Activated CD8-positive, alpha-beta memory T cell treated with anti-CD3 and anti-CD28 coated beads for 48 hours (primary cell): Measurements from ENCODE around the gene STX5.
"Not testable (repeated sequence)": the region's sequence is repeated elsewhere in the genome, so short reads cannot be mapped to it uniquely, and the experiment has no call there.

Source experiments
- DNase-seq, 3 experiments: peaks; one replicate each; pipeline ENCODE4 v3.0.0-alpha.2; 2020; ENCODE audit warnings: low read depth in 2 of 3, low spot score in 2 of 3

STX5 gene

DNA sequence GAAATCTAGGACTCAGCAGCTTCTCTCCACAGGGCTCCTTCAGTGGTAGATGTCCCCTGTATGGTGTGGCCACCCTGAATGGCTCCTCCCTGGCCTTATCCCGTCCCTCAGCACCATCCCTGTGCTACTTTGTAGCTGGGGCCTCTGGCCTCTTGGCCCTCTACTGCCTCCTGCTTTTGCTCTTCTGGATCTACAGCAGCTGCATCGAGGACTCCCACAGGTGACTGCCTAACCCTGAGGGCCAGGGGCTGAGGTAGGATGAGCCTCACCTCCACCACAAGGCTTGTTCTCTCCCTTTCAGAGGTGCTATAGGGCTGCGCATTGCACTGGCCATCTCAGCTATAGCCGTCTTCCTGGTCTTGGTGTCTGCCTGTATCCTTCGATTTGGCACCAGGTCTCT, 42.9 kb downstream of the STX5 start:
- DNase-seq: no peak

DNA sequence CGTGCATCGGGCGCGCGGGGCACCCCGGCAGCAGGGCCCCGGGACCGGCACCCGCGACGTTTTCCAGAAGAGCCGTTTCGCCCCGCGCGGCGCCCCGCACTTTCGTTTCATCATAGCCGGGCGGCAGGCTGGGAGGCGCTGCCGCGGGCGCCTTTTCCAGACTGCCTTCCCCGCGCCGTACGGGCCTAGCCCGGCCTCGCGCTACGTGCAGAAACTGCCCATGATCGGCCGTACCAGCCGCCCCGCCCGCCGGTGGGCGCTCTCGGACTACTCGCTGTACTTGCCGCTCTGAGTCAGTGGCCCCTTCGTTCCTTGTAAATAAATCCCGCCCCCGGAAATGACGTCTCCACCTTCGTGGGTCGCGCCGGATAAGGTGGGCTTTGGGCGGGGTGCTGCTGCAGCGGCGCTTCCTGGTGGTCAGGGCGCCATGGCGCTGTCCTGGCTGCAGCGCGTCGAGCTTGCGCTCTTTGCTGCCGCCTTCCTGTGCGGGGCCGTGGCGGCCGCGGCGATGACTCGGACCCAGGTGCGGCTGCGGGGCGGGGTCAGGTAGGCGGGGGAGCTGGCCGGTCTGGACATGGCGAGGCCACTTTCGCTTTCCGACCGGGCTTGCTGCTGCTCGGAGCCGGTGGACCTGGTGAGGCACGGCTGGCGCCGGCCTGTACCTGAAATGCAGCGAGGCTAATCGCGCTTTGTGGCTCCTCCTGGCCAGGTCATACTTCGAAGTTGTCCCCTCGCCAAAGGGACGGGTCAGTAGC, 44.7 kb downstream of the STX5 start, which contains the start of gene TMEM179B:
TSS of gene TMEM179B (plus strand) at position 398 of the 755 bp plus-strand sequence. CDS start at position 428, 30 bp downstream.
- DNase-seq: peak; percentile 93 to 99 (median 98)

DNA sequence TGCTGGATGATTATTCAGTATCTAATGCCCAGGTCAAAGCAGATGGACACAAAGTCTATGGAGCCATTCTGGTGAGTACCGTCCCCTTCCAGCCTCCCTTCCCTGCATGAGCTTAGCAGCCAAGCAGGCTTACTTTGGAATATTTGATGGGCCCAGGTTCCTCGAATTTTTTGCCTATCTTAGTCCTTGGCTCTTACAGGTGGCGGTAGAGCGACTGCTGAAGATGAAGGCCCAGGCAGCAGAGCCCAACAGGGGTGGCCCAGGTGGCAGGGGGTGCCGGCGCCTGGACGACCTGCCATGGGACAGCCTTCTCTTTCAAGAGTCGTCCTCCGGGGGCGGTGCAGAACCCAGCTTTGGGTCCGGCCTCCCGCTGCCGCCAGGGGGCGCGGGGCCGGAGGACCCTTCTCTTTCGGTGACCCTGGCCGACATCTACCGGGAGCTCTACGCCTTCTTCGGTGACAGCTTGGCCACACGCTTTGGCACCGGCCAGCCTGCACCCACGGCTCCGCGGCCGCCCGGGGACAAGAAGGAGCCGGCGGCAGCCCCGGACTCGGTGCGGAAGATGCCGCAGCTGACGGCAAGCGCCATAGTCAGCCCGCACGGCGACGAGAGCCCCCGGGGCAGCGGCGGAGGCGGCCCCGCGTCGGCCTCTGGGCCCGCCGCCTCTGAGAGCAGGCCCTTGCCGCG, 45.4 kb downstream of the STX5 start:
- DNase-seq: peak; percentile 70 to 81 (median 79)

DNA sequence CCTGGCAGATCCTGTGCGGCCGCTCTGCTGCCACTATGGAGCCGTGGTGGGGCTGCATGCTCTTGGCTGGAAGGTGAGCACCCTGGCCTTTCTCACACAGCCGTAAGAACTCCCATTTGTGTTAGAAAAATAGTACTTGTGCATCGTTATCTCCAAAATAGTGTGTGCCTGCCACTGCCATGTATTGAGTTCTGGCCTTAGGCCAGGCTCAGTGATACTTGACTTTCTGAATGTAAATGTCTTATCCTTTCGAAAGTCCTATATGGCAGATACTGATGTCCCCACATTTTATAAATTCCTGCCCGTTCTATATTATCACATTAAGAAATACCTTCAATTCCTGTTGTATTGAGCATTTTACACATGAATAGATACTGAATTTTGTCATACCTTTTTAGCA, 49.1 kb downstream of the STX5 start:
- no peak for DNase-seq

DNA sequence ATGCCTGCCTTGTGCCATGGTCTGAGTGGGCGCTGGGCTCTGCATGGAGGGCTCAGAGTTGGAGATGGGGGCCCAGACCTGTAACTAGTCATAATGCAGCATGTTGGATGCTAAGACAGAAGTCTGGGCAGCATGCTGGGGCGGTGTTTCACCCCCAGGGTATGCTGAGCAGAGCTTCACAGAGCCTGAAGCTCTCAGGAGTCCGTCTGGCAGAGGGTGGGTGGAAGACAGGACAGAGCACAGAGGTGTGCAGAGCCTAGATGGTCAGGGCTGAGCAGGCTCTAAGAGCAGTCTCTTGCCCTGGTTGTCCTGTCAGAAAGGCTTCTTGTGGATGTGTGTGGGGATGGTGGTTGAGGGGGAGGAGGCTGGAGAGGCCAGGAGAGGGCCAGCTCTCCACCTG, 53.4 kb downstream of the STX5 start:
- DNase-seq: no peak

DNA sequence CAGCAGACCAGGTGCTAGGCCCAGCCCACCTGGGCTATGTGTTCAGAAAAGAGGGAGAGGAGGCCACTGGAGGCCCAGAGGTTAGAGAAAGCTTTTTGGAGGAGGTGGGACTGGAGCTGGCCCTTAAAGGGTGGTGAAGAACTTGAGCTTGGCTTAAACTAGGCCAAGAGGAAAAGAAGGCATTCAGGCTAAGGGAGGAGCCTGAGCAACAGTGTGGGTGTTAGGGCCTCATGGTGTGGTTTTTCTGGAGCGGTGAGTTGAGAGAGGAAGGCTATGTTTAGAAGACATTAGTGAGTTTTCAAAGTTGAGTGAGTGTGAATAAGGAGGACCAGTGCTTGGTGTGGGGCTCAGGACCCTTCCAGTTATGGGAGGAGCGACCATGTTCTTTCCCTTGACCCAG, 54.5 kb downstream of the STX5 start:
- no peak for DNase-seq

DNA sequence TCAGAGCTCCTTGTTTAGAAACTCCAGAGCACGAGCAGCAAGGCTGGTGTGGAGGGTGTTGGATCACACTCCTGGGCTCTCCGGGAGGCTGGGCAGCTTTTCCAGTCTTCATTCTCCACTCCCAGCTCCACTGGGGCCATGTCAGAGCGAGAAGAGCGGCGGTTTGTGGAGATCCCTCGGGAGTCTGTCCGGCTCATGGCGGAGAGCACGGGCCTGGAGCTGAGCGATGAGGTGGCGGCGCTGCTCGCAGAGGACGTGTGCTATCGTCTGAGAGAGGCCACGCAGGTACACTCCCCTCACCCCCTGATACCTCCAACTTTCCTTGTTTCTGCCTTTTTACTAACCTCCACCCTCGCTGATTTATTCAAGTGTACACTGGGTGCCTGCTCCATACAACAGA, 56.2 kb downstream of the STX5 start:
- no peak for DNase-seq

DNA sequence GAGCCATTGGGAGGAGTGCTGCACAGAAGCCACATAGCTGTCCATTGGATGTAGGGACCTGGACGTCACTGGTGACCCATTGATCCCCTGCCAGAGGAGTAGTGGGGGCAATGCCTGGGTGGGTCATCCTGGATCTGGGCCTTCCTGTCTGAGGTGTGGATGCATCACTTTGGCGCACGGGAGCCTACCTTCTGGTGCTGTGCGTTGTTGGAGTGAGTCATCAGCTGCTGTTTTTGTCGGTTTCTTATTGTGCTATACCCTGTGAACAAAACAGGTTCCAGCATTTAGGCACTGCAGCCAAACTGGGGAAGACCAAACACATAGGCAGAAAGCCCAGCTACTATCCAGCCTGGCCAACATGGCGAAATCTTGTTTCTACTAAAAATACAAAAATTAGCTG, 57.4 kb downstream of the STX5 start:
- DNase-seq: no peak

DNA sequence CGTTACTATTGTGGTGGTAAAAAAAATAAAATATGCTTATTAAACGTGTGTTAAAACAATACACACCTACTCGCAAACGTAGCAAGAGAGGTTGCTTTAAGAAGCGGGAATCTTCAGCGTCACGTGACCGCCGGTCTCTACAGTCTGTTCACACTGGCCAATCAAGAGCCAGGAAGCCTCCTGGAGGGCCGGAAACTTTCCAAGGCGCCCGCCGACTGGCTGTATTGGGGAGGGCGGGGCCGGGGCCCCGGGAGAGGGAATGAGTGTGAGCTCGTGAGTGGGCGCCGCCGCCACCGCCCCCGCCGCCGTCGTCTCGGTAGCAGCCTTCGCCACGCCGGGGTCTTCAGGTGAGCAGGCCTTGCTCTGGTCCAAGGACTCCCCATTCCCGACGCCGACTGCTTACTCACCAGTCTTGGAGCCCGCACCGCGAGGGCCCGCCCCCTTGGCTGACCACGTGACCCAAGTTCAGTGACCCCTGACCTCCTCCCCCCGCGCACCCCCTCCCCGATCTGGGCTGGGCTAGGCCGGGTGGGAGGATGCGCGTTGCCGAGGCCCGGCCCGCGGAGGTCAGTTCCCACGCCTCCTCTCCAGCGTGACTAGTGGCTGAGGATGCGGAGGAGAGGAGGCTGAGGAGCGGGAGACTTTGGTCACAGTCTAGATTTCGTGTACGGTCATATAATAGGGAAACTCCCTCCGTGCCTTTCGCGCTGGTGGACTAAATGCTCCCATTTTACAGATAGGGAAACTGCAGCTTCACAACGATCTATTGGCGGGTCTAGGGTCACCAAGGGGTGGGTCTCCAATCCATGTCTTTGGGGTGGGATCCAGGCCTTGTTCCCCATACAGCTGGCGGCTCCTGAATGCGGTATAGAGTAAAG, 60.5 kb downstream of the STX5 start, which contains the start of gene TAF6L:
TSS of gene TAF6L (plus strand) at position 253 of the 878 bp plus-strand sequence. CDS start 4,388 bp downstream, outside the sequence.
- DNase-seq: peak; percentile 89 to 96 (median 89)

DNA sequence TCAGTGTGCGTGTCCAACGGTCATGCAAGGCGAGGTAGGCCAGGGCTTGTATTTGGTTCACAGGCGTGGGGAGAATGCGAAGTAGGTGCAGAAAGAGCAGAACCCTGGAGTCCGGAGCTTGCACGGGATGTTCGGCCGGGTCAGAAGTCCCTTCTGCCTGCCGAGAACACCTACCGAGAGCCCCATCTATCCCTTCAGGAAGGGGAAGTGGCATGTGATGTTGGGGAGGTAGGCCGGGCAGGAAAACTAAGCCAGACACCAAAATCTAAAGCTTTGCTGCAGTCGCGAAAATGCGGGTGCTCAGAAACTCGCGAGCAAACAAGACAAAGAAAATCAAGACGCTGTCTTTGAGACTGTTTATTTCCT, 61.1 kb downstream of the STX5 start:
- no peak for DNase-seq

DNA sequence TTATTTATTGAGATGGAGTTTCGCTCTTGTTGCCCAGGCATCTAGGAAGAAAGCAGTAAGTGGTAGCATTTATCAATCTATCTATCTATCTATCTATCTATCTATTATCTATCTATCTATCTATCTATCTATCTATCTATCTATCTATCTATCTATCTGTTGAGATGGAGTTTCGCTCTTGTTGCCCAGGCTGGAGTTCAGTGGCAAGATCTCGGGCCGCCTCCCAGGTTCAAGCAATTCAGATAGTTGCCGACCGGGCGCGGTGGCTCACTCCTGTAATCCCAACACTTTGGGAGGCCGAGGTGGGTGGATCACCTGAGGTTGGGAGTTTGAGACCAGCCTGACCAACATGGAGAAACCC, 71.0 kb downstream of the STX5 start:
- not testable (repeated sequence) for DNase-seq

DNA sequence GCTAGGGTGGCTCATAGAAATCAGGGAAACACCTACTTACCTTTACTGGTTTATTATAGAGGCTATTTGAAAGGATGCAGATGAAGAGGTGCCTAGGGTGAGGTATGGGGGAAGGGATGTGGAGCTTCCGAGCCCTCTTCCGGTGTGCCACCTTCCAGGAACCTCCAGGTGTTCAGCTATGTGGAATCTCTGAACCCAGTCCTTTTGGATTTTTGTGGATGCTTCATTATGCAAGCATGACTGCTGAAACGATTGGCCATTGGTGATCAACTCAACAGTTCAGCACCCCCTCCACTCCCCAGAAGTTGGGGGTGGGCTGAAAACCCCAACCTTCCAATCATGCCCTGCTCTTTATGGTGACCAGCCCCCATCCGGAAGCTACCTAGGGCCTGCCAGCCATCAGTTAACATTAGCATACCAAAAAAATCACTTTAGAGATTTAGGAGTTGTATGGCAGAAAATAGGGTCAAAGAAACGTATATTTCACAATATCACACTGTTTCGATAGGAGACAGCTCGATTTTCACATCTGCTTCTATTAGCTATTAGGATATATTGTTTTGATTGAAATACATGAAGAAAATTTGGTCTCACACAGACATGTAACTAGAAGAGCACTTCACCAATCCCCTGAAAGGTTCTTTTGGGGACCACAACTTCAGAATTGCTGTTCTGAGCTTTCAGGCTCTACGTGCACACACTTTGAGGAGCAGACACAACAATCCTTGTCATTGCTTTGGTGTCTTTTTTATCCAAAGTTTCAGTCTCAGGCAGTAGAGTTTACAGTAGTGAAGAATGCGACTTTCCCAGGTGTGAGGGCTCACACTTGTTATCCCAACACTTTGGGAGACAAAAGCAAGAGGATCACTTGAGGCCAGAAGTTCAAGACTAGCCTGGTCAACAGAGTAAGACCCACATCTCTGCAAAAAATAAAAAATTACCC, 73.7 kb downstream of the STX5 start:
- no peak for DNase-seq
